Inferior parietal cortex (tissue), 1 donor: ENCODE data around the gene KRTAP3-1.
"Not testable (repeated sequence)": the region's sequence is repeated elsewhere in the genome, so short reads cannot be mapped to it uniquely, and the experiment has no call there.

Experiments used
- DNase-seq: peaks from one replicate; pipeline ENCODE4 v3.0.0-alpha.2; 2016; ENCODE audit errors: extremely low spot score

The KRTAP3-1 gene

GRCh38 chr17:41015454-41015853 lies 6.5 kb upstream of the KRTAP3-1 start:
- DNase-seq, result no peak

GRCh38 chr17:41013606-41014005 lies 4.7 kb upstream of the KRTAP3-1 start:
- DNase-seq, result no peak

GRCh38 chr17:41013181-41013580 lies 4.3 kb upstream of the KRTAP3-1 start:
- no peak for DNase-seq

DNA sequence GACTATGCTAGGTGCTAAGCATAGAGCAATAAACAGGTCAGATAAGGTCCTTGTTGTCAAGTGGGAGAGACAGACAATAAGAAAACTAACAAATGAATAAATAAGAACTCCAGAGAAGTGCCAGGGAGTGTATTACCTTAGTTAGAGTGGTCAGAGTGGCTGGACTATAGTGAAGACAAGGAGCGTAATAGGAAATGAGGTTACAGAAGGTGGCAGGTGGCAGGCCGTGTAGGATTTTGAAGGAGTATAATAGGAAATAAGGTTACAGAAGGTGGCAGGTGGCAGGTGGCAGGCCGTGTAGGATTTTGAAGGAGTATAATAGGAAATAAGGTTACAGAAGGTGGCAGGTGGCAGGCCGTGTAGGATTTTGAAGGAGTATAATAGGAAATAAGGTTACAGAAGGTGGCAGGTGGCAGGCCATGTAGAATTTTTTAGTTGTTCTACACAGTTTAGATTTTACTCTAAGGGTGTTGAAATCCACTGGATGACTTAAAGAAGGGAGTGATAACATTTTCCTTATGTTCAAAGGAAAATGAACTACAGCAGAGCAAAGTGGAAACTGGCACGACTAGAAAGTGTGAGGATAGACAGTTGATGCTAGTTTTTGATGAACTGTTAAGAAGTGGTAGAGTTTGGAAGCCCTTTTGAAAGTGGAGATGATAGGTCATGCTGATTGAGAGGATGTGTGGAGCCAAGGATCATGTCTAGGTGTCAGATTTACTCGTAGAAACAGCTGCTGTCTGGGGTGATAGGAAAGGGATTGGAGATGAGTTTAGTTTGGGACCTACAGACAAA lies 3.6 kb upstream of the KRTAP3-1 start:
- DNase-seq, result no peak

DNA sequence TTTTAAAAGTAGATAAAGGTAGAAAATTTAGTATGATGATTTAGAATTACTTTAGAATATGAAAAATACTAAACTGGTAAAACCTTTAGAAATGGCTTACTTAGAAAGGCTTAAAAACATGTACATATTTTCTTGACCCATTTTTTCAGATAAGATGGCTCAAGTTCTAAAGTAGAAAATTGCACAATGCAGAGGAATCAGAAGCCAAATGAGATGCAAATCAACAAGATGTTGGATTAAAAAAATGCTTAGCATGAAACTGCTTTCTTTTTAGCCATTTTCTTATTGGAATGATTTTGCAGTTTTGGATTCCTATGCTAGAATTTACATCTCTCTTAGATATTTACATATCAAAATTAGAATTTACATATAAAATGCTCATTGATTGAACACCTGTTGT lies 1.5 kb upstream of the KRTAP3-1 start:
- DNase-seq, result no peak

- no peak for DNase-seq
Observed at GRCh38 chr17:41009936-41010335, 1.0 kb upstream of the KRTAP3-1 start.

GRCh38 chr17:41009301-41009760 lies 403 bp upstream of the KRTAP3-1 start:
- DNase-seq, result no peak

DNA sequence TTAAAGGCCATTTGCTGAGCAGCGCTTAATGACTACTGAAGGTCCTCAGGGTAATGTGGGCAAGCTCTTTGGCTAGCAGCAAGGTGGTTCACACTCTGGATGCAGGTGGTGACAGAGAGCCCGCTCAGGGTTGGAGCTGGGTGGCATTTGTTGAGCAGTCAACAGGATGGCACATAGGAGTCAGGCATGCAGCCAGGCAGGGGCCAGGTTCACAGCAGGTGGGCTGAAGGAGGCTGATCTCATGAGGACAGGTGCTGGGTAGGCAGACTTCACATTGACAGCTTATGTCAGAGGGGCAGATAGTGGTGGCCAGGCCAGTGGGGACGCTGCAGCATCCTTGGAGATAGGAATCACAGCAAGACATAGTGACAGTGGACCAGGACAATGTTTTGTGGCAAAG lies 4.5 kb downstream of the KRTAP3-1 start:
- DNase-seq, result no peak

DNA sequence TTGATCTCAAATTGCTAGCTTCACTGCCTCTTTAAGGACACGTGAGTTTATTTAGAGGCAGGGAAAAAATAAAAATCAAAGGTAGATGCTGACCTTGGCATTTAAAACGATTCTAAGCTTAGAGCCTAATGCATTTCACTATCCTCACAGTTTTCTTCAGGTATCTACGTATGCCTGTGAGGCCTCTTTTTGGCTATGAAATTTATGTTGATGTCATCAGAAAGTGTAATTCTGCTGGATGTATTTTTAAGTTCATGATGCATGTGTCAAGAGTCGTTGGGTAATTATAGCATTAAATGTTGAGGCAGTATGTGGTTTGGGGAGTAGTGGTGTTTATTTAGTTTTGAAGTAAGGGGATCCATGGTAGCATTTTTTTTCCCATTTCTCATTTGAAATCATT lies 5.0 kb downstream of the KRTAP3-1 start:
- no peak for DNase-seq

DNA sequence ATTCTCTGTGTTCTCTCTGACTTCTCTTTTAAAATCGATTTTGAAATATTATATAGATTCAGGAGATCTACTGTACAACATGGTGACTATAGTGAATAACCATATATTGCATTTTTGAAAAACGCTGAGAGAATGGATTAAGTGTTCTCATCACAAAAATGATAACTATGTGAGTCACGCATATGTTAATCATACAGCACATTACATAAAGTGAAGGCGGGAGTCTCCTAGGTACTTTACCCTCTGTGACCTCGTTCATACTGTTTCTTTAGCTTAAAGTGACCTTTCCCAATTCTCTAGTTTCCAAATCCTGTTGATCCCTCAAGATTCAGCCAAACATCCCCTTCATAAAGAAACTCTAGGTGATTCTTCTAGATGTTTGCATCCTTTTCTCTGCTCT lies 6.1 kb downstream of the KRTAP3-1 start:
- DNase-seq, result no peak

GRCh38 chr17:41001795-41002194 lies 7.1 kb downstream of the KRTAP3-1 start:
- no peak for DNase-seq

GRCh38 chr17:40999563-40999962 lies 9.4 kb downstream of the KRTAP3-1 start, which contains the start of gene KRTAP3-2:
KRTAP3-2 (minus strand) TSS chr17:40999906; CDS start chr17:40999853, 53 bp downstream.
- not testable (repeated sequence) for DNase-seq

GRCh38 chr17:40997361-40997760 lies 11.6 kb downstream of the KRTAP3-1 start:
- DNase-seq, result no peak

- no peak for DNase-seq
Observed at GRCh38 chr17:40996829-40997228, 12.1 kb downstream of the KRTAP3-1 start.

- DNase-seq, result no peak
Observed at GRCh38 chr17:40995116-40995515, 13.8 kb downstream of the KRTAP3-1 start.

DNA sequence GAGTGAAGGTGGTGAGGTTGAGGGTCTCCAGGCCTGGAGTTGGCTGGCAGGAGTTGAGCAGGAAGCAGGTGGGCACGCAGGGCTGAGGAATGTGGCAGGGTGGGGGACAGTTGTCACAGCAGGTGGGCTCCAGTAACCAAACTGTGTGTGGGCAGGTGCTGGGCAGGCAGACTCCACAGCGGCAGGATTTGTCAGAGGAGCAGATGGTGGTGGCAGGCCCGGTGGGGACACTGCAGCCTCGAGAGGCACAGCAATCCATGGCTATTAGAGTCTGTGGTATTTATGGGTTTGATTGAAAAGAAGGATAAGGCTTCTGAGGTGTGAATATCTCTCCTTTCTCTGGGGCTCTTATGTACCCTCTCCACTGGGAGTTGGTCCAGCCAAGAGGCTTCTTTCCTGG lies 15.1 kb downstream of the KRTAP3-1 start, which contains the start of gene KRTAP3-3:
TSS of gene KRTAP3-3 (minus strand) at position 326 of the 400 bp plus-strand sequence. CDS start at position 259, 67 bp downstream.
- no peak for DNase-seq

DNA sequence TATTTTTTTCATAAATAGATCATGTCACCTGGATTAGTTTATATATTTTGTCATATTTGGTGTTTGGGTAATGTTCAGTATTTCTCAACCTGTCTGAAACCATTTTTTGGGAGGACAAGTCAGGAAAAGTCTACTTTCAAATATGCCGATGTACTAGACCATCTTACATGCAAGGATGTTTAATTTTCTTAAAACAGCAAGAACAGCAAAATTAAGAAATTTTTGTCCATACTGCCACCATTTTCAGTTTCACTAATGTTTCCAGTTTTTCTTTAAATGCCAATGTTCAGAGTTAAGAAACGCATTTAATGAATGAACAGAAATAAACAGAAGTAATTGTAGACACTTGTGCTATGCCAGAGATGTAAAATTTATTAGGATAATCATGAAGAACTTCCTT lies 15.8 kb downstream of the KRTAP3-1 start:
- no peak for DNase-seq

DNA sequence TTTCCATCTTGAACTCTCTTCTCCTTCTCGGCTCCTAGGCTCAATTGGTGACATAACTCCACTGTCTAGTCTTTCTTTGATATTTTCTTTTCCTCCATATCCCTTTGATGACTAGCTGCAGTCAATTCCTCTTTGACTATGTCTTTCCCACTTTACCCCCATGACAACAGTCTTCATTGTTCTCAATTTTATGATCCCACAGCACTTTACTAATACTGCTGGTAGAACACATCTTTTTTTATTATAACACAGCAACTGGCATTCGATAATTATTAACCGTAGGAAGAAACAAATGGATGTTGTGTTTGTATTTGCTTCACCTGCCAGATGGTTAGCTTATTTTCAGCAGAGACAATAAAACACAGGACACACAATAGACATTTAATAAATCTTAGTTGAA lies 16.3 kb downstream of the KRTAP3-1 start:
- no peak for DNase-seq

DNA sequence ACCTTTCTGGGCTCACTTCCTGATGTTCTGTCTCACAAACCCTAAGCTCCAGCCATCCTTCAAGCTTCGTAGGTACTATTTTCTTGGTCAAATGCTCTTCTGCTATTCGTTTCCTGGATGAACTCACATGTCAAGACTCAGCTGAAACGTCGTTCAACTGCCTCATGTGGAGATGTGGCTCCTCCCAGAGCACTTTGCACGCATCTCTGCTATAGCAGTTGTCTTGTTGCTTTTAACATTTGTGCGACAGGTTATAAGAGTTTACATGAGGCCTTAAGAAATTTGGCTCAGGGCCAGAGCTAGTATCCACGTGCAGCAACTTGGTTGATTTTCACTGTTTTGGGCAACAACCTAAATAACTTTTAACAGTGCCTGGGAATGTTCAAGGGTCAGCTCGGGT lies 22.0 kb downstream of the KRTAP3-1 start:
- DNase-seq, result no peak

DNA sequence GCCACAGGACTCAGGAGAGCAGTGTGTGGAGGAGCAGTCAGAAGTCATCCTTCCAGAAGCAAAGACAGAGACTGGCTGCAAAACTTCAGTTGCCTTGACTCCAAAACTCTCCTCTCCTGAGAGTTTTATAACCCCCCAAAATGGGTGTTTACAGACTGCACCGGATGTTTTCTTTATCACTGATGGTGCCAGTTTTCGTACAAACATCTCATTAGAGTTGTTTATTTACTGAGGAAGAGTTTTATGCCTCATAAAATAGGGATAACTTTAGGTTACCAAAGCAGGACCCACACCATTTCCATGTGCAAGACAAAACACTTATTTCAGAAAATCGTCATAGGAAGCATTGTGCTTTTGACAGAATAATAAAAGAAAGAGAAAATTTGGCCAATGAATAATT lies 24.7 kb downstream of the KRTAP3-1 start, which contains the start of gene KRT40:
TSS of gene KRT40 (minus strand) at position 101 of the 400 bp plus-strand sequence. CDS start at position 48, 53 bp downstream.
- no peak for DNase-seq

GRCh38 chr17:40981115-40981514 lies 27.8 kb downstream of the KRTAP3-1 start:
- DNase-seq, result no peak

- DNase-seq, result peak; percentile 47
Observed at GRCh38 chr17:40980596-40980995, 28.3 kb downstream of the KRTAP3-1 start.

DNA sequence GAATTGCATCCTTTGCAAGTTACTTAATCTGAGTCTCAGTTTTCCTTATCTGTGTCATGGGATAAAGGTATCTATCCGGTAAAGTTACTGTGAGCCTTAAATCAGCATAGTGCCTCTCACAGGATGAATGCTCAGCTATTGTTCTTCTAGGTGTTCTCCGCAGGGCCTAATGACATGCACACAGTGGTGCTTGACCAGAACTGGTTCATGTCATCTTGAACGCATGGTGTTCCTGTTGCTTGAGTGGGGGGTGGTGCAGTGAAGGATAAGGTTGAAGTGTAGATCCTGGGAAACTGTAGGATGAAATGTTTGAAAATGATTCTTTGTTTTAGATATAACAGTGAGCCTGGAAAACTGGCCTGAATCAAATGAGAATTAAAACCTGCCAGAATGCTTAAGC lies 28.8 kb downstream of the KRTAP3-1 start:
- no peak for DNase-seq
